ENCODE data around the gene OGFOD2.
A peak's percentile ranks its signal among the peaks of the same experiment; 100 is the strongest.
"Not testable (repeated sequence)": the region's sequence is repeated elsewhere in the genome, so short reads cannot be mapped to it uniquely, and the experiment has no call there.

The OGFOD2 gene

DNA sequence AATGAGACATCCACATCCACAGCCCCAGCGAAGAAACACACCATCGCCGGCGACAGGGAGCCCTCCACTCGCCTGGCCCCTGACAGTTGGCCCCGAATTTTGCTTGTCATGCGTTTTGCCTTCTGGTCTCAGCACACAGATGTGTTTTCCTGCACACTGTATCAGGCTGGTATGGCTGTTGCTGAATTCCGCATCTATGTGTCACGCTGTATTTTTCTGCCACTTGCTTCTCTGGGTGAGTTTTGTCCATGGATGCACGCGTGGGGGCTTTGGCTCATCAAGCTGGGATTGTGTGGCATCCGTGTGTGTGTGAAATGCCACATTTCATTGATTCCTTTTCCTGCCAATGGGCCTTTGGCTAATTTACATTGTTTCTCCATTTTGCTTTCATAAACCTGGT is 31.9 kb downstream of the OGFOD2 start:
- no peak for DNase-seq

DNA sequence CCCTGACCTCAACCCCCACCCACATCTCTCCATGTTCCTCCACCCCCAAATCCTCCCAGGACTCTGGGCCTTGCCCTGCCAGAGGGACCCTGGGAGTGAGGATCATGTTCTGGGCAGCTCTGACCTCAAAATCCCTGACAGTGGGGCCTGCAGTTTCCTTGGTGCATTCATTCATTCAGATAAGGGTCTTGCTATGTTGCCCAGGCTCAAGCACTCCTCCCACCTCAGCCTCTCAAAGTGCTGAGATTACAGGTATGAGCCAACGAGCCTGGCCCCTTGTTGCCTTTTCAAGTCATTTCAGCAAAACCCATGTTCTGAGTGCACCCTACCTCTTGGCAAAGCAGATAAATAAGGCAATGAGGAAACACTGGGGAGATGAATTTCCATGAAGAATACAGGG is 35.1 kb downstream of the OGFOD2 start:
- no peak for DNase-seq

DNA sequence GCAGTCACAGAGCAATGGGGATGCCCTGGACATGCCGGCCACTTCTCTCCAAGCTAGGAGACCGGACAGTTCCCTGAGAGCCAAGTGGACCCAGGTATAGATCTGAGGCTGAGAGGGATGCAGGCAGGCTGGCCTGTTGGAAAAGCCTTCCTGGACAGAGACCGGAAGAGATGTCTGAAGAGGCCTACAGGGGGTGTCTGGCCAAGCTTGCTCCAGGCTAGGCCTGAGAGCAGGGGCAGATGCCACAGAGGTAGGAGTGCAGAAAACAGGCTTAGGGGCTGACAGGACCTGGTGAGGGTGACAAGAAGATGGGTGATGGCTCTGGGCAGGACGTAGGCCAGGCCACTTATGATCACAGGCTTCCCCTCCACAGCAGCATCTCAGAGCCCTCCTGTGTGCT is 35.6 kb downstream of the OGFOD2 start:
- DNase-seq: no peak

DNA sequence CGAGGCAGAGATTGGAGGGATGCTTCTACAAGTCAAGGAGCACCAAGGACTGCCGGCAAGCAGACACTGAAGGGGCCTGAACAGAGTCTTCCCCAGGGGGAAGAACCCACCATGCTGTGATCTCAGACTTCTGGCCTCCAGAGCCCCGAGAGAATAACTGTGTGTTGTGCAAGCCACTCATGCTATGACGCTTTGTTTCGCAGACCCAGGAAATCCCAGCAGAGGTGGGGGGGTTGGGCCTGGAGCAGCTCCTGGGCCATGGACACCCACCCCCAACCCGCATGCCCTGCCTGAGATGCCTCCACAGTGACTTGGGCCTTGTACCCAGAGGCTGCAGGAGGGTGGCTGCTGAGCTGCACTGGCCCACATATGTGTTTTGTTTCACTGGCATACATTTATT is 36.7 kb downstream of the OGFOD2 start:
- no peak for DNase-seq

DNA sequence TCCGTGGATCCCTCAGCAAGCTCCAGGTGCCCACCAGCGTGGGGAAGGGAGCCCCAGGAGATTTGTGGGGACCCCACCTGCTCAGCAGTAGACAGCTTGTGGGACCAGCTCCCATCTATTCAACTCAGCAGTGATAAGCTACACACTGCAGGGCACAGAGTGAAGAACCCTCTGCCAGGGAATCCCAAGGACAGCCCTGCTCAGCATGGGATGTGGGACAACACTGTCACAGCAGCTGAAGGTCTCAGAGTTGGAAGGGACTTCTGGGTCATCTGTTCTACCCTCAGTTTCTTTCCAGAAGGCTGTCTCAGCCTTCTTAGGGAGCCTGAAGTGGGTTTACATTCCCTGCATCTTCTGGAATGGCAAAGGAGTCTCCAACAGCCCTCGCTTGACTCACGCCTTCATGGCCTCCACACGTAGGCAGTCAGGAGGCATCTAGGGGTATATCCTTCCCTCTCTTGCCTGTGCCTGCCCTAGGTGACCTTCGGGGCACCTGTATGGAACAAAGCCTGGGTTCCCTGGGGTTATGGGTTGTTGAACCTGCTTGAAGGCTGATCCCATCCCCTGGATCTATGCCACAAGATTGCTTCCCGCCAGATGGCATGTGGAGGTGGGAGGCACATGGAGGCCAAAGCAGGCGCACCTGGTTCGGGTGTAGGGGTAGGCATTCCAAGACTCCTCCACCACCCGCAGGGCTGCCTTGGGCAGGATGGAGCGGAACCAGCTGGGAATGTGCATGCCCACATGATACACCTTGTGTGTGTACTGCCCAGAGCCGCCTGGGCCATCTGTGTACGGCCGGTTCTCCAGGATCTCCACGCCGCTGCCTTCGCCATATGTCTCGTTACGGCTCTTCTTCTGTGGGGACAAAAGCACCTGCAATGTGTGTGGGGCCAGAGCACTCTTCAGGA is 38.4 kb downstream of the OGFOD2 start:
- peak; percentile 28 for DNase-seq

DNA sequence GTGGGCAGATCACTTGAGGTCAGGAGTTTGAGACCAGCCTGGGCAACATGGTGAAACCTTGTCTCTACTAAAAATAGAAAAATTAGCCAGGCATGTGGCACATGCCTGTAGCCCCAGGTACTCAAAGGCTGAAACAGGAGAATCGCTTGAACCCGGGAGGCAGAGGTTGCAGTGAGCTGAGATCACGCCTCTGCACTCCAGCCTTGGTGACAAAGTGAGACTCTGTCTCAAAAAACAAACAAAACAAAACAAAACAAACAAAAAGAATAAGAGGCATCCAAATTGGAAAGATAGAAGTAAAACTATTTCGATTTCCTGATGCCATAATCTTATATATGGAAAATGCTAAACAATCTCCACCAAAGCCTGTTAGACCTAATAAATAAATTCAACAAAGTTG is 39.4 kb downstream of the OGFOD2 start:
- DNase-seq: not testable (repeated sequence)

DNA sequence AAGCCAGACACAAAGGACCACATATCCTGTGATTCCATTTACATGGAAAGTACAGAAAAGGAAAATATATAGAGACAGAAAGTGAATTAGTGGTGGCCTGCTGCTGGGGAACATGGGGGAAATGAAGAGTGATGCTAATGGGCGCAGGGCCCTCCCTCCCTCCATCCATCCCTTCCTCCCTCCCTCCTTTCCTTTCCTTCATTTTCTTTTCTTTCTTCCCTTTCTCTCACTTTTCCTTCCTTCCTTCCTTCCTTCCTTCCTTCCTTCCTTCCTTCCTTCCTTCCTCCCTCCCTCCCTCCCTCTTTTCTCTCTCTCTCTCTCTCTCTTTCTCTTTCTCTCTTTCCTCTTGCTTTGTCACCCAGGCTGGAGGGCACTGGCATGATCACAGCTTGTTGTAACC is 42.7 kb downstream of the OGFOD2 start:
- no peak for DNase-seq

DNA sequence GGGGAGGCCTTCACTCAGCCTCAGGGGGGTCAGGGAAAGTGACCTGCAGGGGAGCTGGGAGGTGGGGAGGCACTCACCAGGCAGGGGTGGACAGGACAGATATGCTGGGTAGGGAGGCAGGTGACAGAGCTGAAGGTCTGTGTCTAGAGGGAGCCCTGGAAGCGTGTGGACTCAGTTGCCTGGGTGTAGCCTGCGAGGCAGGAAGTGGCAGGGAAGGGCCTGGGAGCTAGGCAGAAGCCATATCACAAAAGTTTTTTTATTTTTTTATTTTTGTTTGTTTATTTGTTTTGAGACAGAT is 44.7 kb downstream of the OGFOD2 start:
- no peak for DNase-seq

DNA sequence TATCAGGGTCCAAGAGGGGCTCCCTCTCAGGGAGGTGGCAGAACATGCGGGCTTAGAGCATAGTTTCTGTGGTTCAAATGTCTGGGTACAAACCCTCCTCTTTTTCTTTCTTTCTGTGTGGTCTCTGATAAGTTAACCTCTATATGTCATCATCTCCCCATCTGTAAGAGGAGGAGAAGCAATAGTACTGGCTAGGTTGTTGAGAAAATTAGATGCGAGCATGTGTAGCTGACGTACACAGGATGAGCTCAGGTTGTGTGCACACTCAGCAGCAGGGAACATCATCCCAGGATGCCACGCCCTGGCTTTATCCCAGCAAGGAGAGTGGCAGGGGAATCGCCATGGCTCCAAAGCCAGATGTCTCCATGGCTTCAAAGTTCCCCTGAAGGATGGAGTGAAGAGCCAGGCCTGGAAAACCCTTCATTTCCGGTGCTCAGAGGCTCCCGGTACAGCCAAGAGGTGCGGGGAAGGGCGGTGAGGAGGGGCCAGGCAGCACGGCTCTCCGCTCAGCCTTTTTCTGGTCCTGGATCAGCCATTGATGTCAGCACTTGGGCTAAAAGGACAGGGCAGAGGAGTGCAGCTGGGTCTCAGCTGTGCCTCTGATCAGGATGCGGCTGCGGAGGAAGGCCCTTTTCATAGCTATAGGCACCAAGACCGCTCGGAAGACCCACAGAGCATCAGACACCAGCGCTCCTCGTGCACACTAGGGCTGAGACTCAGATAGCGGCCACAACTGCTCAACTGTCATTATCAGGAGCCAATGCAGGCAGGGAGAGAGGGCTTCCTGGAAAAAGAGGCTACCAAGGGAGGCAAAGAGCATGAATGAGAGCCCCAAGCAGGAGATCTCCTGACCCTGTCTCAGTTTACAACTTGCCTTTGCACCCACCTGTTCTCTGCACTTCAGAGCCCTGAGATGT is 46.9 kb downstream of the OGFOD2 start:
- DNase-seq: peak; percentile 14

DNA sequence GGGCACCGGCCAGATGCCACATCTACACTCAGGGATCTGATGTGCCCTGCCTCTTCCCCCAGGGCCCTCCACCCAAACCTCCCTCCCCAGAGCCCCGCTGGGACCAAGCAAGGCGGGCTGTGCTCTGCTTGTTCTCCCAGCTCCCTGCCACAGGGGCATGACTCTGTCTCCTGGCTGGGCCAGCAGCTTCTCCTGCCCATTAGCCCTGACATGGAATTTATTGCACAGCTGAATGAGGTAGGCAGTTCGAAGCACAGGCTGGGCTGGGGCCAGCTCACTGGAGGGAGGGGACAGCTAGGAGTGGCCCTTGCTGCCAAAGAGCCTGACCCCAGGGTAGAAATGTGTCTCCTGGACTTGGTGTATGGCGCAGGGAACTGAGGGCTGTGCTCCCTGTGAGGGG is 47.8 kb downstream of the OGFOD2 start:
- no peak for DNase-seq

DNA sequence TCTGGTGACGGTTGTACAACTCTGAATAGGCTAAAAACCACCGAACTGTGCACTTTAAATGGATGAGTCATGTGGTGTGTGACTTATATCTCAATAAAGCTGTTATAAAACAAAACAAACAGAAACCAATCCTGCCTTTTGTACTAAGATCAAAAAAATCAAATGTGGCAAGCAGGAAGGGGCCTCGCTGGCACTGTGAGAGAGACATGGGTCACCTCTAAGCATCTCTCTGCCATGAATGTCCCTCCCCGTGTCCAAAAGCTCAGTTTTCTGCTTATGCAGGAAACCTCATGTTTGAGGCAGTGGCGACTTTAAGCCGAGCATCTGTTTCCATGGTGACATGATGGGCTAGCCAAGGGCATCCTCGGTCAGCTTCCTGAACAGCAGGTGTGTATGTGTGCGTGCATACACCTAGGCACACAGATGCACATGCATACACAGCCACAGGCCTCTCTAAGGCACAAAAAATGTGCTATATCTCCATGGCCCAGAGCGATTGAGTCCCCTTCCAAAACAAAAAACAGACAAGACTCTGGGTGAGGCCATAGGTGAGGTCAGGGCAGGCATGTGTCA is 49.9 kb downstream of the OGFOD2 start:
- DNase-seq: no peak

DNA sequence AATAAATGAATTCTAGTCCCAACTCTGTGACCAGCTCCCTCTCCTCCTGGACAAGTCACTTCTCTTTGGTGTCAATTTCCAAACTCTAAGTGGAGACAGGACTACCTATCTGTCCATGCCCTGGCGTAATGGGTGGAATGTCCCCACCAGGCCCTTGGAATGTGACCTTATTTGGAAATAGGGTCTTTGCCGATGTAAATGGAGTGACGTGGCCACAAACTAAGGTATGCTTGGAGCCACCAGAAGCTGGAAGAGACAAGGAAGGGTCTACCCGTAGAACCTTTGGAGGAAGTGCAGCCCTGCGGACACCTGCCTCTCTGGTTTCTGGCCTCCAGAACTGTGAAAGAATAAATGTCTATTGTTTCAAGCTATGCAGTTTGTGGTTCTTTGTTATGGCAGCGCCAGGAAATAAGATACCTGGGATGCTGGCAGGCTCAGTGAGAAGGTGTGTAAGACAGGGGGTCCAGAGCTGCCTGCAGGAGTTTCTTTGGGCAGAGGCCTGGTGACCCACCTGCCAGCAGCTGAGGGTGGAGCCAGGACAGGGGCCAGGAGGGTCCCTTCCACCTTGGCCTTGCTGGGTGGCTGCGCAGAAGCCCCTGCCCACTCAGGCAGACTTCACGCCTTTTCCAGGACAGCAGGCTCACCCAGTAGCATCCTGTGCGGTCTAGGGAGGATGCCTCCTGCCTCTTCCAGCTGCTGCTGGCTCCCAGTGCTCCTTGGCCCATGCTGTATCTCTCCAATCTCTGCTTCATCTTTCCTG is 51.2 kb downstream of the OGFOD2 start:
- no peak for DNase-seq

DNA sequence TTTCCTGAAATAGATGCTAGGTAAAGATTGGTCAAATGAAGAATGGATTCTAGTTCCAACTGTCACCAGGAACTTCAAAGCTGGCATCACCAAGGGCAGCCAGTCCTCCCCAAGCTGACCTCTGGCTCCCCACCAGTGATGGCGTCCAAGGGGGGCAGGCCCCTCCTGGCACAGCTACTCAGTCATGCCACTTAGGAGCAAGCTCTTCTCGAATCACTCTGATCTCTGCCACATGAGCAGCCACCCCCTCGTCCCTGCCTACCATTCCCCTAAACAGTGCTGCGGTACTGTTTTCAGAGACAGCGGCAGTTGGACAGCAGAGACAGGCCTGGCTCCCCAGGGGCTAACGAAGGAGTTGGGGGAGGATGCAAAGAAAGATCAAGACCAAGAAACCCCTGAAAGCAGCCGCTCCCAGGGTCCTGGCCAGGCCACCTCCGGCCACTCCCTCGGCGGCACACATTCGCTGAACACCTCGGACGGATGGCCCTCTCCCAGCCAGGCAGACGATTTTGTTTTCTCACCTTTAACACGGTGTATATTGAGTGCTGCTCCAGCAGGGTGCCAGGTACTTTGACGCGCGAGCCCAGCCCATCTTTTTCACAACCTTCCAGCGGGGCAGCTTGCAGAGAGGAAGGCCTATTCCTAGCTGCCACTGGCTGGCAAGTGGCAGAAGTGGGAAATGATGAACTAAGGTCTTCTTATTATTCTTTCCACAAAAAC is 52.8 kb downstream of the OGFOD2 start:
- no peak for DNase-seq

DNA sequence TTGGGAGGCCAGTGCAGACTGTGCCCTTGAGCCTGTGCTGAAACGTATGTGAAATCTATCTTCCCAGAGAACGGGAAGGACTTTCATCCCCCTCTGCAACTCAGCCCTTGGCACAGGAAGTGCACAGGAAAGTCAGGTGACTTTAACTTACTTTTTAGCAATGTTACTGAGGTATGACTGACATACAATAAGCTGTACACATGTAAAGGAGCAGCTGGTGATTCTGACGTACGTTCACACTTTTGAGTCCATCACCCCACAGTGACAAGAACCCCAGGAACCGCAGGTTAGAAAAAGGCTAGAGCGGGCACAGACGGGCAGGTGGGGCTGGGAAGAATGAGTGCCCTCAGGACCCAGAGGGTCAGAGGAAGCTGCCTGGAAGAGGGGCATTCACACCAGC is 53.4 kb downstream of the OGFOD2 start:
- no peak for DNase-seq

DNA sequence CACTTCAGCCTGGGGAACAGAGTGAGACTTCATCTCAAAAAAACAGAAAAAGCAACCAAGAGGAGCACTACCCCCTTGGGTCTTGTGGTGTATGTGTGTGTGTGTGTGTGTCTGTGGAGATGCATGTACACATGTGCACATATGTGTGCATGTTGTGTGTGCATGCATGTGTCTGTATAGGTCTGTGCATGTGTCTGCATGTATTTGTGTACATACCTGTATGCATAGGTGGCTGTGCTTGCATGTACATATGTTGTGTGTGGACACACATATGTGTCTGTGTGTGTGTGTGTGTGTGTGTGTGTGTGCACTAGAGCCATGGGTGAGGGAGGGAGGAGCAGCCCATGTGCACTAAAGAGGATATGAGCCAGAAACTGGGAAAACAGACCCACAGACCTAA is 54.5 kb downstream of the OGFOD2 start:
- no peak for DNase-seq

Data from NCI-H2171 treated with DMSO at 0.1 percent for 48 hours (cell line).